ENCODE results near the gene FAM219A.

FAM219A gene

DNA sequence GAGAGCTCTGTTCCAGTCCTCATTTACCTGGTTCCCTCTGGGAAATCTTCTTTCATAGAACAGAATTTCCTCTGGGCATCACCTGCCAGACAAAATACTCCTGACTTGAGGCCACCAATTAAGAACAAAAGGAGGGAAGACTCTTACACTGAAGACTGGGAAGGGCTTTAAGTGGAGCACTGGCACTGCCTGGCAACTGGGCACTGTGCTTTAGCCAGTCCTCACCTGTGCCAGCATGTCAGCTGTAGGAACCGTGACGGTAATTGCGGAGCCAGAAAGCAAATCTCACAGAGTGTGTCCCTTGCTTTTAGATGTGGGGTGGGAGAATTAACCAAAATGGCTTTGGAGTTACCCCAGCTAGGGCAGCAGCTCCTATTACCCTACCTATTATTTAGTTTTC is 40.6 kb downstream of the FAM219A start:
- DNase-seq (ENCODE audit: insufficient read length, low spot score) (no peak), FAIRE-seq (no peak)
- TF ChIP-seq, protein P1, sequence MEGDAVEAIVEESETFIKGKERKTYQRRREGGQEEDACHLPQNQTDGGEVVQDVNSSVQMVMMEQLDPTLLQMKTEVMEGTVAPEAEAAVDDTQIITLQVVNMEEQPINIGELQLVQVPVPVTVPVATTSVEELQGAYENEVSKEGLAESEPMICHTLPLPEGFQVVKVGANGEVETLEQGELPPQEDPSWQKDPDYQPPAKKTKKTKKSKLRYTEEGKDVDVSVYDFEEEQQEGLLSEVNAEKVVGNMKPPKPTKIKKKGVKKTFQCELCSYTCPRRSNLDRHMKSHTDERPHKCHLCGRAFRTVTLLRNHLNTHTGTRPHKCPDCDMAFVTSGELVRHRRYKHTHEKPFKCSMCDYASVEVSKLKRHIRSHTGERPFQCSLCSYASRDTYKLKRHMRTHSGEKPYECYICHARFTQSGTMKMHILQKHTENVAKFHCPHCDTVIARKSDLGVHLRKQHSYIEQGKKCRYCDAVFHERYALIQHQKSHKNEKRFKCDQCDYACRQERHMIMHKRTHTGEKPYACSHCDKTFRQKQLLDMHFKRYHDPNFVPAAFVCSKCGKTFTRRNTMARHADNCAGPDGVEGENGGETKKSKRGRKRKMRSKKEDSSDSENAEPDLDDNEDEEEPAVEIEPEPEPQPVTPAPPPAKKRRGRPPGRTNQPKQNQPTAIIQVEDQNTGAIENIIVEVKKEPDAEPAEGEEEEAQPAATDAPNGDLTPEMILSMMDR (IDR thresholded peaks at IDR 0.05; ENCODE audit: insufficient read depth, missing control alignments) = no peak

DNA sequence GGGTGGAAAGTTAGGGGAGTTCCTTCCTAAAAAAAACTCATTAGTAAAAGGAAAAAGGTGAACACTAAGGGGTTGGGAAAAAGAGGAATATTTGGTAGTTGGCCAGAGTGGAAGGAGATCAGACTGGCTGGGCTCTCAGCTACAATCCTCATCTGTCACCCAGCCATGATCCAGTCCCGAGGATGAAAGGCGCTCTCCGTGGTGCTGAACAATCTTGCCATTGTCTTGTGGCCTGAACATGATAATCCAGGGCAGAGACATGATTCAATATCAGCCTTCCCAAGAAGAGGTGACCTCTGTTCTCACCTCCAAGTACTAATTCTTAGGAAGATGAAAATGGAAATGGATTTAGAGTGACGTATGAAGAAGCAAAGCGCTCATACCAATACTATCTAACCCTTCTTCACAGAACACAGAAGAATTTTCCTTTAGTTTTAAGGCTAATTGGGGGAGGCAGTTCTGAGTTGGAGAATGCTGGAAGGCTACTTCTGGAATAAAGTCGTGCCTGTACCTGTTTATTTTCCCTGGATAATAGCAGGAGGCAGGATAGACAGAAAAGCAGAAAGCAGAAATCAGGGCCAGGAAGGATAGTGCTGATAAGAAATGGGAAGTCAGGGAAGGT is 45.0 kb downstream of the FAM219A start:
- DNase-seq (ENCODE audit: insufficient read length, low spot score) = no peak
- FAIRE-seq = no peak
- TF ChIP-seq, protein P1 (IDR thresholded peaks at IDR 0.05; ENCODE audit: insufficient read depth, missing control alignments) = no peak

DNA sequence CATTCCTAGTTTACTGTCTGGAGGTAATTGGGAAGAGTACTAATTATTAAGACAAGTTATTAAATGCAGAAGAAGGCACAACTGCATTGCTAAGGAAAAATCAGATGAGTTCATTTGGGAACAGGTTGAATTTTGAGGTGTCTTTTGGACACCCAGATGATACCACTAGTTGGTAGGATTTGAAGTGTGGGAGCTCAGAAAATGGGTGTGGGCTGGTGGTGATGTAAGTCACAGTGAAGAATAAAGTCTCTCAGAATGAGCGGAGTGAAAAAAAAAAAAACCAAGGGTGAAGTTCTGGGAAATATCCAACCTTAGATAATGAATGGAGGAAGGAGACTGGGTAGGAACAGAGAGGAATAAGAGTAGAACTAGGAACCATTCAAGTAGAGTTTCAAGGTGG is 46.0 kb downstream of the FAM219A start:
- TF ChIP-seq, protein P1 (IDR thresholded peaks at IDR 0.05; ENCODE audit: insufficient read depth, missing control alignments) = no peak
- no peak for FAIRE-seq
- DNase-seq (ENCODE audit: insufficient read length, low spot score) = no peak

DNA sequence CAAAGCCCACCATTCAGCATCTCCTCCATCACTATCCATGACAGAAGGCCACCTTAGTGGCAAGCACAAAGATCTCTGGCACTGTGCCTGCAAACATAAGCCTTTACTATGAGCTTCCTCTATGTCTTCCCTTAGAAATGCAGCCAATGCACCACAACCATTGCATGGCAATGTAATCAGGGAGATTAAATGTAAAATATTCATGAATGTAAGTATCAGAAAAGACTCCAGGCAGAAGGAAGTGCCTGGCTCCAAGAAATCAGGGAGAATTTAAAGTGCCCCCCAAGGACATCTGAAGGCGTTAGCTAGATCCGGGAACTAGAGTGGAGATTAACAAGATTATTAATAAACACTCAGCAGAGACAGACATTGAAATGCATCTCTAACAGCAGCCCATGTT is 49.2 kb downstream of the FAM219A start:
- FAIRE-seq = no peak
- DNase-seq (ENCODE audit: insufficient read length, low spot score) = no peak
- TF ChIP-seq, protein P1 (IDR thresholded peaks at IDR 0.05; ENCODE audit: insufficient read depth, missing control alignments) = no peak

DNA sequence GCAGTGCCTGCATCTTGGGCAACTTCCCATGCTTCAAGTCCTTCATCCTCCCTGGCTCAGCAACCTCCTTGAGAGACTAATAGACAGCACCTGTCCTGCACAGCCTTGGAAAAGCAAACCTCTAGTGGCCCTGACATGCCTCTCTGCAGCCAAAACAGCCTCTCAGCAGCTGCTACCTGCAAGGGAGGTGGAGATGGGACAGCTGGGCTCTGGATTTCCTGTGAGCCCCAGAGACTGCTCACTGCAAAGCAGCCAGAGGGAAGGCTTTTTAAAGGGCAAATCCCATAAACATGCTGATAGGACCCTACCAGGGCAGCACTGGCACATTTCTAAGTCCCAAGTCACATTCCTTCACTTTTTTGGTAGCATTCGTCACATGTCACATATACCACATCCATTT is 50.2 kb downstream of the FAM219A start:
- DNase-seq (ENCODE audit: insufficient read length, low spot score) = no peak
- TF ChIP-seq, protein P1 (IDR thresholded peaks at IDR 0.05; ENCODE audit: insufficient read depth, missing control alignments) = no peak
- FAIRE-seq = no peak

DNA sequence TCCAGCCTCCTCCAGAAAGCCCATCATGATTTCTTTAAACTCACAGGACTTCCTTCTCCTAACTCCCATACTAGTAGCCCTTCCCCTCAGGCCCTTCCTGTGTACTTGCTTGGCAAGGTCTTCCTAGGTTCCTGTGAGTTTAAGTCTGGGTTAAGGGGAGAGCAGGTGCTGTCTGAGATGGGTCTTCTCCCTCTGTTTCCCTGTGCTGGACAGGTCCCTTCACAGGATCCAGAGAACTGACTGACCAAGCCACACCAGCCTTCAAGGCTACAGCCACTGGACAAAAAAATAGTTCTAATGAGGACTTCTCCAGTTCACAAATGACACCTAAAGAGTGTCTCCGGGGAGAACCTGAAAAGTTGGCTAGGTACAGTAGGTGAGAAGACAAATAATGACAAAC is 52.2 kb downstream of the FAM219A start:
- DNase-seq (ENCODE audit: insufficient read length, low spot score) = no peak
- TF ChIP-seq, protein P1 (IDR thresholded peaks at IDR 0.05; ENCODE audit: insufficient read depth, missing control alignments) = no peak
- FAIRE-seq = no peak

DNA sequence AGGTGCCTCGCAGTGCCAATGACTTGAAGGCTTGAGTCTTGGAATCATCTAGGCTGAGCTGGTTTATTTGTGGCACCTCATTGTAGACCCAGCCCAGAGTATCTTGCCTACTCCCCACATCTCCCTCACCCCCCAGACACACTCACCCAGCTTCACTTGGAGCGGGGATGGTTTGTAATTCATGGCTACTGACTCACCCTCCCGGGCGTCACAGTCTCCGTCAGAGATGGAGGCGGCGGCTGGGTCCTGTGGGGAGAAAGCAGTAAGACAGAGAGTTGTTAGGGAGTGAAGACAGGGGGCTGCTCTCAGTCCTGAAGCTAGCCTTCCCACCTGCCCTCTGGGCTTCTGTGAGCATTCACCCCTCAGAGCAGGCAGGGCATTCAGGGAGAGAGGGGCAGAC is 52.7 kb downstream of the FAM219A start:
- no peak for FAIRE-seq
- DNase-seq (ENCODE audit: insufficient read length, low spot score) = no peak
- TF ChIP-seq, protein P1 (IDR thresholded peaks at IDR 0.05; ENCODE audit: insufficient read depth, missing control alignments) = no peak

Measured in D721Med (cell line).